HG02678 (cell line): ENCODE results near the gene HUWE1.

Experiments
- ATAC-seq: cut with Tn5 transposase; IDR thresholded peaks from one replicate; pipeline ENCODE4 v1.9.1; 2021; ENCODE audit warnings: mild to moderate bottlenecking, moderate library complexity; ENCODE audit not compliant: unreplicated experiment

The HUWE1 gene

DNA sequence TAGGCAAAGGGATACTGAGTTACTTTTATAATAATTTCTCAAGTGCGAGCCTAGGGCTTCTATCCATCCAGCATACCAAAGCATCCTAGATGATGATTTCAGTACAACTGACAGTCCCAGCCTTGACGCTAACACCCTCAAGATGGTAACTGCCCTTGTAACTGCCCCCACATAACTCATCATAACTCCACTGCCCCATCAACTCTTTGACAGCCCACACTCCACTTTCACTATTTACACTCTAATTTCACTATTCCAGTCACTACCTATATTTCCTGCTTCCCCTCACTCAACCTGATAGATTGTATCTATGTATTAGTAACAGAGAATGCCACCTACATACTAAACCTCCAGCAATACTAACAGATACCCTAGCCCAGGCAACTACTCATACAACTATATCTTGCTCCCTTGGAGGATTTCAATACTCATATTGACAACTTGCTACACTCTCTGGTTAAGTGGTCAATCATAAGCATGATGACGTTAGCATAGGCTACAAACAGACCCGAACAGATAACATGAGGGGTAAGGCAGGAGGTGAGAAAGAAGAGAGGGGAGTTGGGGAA lies 65.0 kb downstream of the HUWE1 start:
- no peak for ATAC-seq

DNA sequence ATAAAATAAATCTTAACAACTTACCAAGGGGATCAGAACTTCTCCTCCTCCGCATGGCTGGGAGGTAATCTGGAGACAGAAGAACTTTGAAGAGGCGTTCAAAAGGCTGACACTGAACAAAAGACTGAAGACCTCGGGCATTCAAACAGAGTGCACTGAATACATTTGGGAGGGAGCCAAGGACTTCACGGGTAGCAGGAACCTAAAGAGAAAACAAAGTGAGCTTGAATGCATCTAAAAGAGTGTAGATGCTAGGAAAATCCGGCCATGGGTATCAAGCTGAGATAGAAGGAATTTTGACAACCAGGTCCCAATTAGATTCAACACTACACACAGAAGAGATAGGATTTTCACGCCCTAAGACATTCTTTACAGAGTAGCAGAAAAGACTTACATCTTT lies 69.6 kb downstream of the HUWE1 start:
- no peak for ATAC-seq

DNA sequence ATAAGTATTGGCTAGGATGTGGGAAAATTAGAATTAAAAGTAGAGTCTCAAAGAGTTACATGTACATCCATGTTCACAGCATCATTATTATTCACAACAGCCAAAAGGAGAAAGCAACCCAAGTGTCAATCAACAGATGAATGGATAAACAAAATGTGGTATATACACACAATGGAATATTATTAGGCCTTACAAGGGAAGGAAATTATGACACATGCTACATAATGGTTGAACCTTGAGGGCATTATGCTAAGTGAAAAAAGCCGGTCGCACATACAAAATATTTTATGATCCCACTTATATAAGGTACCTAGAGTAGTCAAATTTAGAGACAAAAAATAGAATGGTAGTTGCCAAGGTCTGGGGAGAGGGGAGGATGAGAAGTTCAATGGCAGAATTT lies 80.1 kb downstream of the HUWE1 start:
- ATAC-seq, result no peak

GRCh38 chrX:53605004-53605403 lies 81.5 kb downstream of the HUWE1 start:
- ATAC-seq, result no peak

- ATAC-seq, result no peak
These were observed 86.6 kb downstream of the HUWE1 start for GRCh38 chrX:53599781-53600396.

DNA sequence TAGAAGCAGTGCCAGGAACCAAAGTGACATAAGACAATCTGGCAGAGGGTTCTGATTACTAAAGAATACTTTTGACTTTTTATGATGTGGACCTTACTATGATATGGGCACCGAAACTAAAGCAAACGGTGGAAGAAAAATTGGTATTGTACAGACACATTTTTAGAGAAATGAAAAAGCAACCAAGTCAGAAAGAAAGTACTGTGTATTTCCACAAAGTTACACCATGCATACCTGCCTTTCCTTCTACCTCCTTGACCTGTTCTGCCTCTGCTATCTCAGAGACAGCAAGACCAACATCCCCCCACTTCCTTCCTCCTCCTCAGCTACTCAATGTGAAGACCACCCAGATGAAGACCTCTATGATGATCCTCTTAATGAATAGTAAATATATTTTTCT lies 88.3 kb downstream of the HUWE1 start:
- no peak for ATAC-seq

GRCh38 chrX:53595266-53595810 lies 91.2 kb downstream of the HUWE1 start:
- no peak for ATAC-seq

- ATAC-seq, result no peak
These were observed 92.2 kb downstream of the HUWE1 start for GRCh38 chrX:53594354-53594753.

DNA sequence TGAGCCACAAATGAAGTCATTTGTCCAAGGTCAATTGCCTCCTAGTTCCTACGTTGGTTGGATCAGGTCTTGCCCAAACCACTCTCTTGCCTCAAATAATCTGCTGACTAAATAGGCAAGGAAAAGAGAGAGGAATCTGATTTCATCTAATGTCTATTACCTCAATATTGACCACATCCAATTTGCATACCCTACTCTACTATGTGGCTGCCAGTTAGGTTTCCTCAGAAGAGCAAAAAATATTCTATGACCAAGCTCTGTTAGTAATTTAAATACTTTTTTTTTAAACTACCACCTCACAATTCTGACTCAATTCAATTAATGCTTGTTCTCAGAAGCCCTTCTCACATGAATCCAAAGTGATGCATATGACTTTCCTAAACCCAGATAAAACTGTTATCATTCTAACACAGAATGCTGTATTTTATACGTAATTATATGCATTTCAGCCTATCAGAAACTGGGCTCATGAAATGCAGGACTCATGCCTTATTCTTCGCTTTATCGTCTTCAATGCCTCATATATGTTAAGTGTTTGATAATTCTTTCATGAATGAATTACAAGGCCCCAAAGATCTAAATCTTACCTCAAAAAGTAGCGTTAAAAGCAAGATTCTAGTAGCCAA lies 98.6 kb downstream of the HUWE1 start:
- no peak for ATAC-seq

DNA sequence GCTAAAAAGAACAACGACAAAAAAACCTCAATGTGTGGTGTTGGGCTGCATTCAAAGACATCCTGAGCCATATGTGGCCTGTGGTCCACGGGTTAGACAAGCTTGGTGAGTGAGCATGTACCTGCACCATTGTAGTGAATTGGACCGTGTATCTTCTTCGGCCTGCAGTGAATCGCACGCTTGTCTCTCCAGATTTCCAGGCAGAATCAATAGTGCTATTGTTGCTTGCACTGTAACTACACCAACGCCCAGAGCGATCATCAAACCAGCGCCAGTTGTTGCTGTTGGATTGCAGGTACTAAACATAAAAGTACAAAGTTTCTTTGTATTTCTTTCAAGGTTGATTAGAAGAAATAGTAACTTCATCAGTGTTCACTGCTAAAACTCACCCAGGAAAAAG lies 101.6 kb downstream of the HUWE1 start:
- ATAC-seq, result no peak

GRCh38 chrX:53583571-53583970 lies 102.9 kb downstream of the HUWE1 start:
- ATAC-seq, result no peak

- no peak for ATAC-seq
These were observed 105.6 kb downstream of the HUWE1 start for GRCh38 chrX:53580742-53581504.

DNA sequence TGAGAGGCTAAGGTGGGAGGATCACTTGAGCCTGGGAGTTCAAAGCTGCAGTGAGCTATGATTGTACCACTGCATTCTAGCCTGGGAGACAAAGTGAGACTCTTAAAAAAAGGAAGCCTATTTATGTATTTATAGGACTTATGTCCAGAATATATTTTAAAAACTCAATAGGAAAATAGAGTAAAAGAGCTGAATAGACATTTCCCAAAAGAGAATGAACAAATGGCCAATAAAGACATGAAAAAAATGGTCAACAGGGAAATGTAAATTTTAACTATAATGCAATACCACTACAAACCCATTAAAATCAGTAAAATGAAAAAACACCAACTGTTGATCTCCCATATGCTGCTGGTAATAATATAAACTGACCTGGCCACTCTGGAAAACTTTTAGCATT lies 115.0 kb downstream of the HUWE1 start:
- ATAC-seq, result no peak

DNA sequence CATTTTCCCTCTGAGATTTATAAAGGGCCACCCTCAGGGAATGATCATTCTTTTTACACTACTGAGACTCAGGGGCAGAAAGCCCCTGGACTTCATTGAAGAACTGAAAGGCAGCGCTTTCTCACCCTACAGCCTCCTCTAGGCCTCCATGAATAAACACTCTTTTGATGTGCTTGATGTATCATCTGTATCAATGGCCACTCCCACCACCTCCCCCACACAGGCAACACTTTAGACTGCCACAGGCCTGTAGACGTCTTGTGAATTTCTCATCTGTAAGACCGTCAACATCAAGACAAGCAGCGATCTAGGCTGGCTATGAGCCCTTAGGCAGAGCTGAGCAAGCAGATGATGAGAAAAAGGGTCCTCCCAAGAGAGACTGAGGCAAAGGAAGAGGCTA lies 123.2 kb downstream of the HUWE1 start:
- no peak for ATAC-seq

GRCh38 chrX:53561912-53562311 lies 124.6 kb downstream of the HUWE1 start:
- no peak for ATAC-seq

DNA sequence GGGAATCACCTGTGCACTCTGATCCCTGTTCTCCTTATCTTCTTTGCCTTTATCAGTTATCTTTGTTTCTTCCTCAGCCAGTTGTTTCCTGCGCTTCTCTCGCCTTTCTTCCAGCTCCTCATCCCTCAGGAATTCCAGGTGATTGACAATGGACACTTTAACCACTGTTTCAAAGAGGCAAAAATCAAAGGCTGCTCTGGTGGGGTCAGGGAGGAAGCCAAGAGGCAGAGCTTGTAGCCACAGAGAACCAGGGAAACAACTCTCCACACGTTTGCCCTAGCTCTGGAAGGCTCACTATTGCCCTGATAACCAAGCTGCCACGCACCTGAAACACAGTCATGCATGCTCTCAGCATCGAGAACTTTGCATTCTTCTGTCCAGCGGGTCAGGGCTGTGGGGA lies 127.9 kb downstream of the HUWE1 start:
- no peak for ATAC-seq

- no peak for ATAC-seq
These were observed 129.7 kb downstream of the HUWE1 start for GRCh38 chrX:53556868-53557267.

- no peak for ATAC-seq
These were observed 135.6 kb downstream of the HUWE1 start for GRCh38 chrX:53550756-53551463.

DNA sequence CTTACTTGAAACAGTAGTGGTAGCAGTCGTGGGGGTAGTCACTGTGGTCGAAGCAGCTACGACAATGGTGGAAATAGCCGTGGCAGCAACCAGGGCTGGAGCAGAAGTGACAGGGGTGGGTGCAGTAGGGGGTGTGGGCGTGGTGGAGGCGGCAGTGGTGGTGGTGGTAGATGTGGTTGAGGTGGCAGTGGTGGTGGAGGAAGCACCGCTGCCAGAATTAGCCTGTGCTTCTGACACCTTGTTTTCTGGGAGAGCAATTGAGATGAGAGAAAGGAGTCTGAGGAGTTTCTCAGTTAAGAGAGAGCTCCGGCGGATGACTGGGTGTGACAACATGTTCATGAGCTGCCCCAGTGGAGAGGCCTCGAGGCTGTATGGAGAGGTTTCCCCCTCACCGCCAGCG lies 138.9 kb downstream of the HUWE1 start:
- ATAC-seq, result no peak

GRCh38 chrX:53544936-53545335 lies 141.6 kb downstream of the HUWE1 start:
- ATAC-seq, result no peak

DNA sequence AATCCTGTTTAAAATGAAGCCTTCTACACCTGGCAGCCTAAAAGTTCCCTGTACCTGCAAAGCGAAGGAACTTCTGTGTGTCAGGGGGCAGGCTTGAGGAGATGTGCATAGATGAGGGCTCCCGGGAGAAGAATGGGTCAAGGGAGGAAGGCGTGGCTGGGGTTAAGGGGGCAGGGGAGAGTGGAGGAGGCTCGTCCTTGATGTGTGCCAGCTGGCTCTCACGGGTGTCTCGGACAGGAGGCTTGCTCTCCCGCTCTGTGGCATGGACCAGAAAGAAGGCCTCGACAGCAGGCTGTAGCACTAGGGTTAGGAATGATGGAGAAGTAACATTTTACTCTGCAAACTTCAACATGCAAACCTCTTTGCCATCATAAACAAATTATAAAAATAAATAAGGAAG lies 147.7 kb downstream of the HUWE1 start:
- ATAC-seq, result no peak
